SK-N-SH treated with all-trans-retinoic acid at 6 μM for 48 hours (cell line): ENCODE data around the gene TMEM185A.

ENCODE experiments used
- ARNTL ChIP-seq: fragments of 450-650 bp; formaldehyde crosslinking; IDR thresholded peaks from 2 replicates; pipeline ENCODE4 v1.5.0; 2020; ENCODE audit warnings: low read depth, mild to moderate bottlenecking, moderate library complexity, borderline replicate concordance
- CSDC2 ChIP-seq: fragments of 250-450 bp; sonication (Bioruptor Pico); IDR thresholded peaks from 2 replicates; pipeline ENCODE4 v1.5.0; 2020; ENCODE audit warnings: mild to moderate bottlenecking, moderate library complexity
- ESRRG ChIP-seq: fragments of 250-450 bp; sonication (Bioruptor Pico); IDR thresholded peaks from 2 replicates; pipeline ENCODE4 v1.6.1; 2021; ENCODE audit warnings: mild to moderate bottlenecking
- ZNF565 ChIP-seq: fragments of 450-650 bp; formaldehyde crosslinking; conservative IDR thresholded peaks from 2 replicates; pipeline ENCODE4 v1.5.0; 2020; ENCODE audit warnings: low read depth, mild to moderate bottlenecking, moderate library complexity

DNA sequence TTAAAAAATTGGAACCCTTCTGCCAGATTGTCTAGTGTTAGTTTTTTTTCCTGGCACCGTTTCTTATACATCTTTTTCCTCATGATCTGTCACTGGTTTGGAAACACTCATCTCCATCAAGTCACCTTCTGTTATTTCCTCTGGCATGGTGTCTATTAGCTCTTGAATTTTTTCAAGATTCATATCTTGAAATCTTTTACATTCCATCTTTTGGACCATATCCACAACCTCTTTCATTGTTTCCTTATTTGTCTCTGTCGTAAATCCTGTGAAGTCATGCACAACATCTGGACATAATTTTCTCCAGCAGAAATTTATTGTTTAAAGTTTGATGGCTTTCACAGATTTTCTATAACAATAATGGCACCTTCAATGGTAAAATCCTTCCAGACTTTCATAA, 10.2 kb upstream of the TMEM185A start:
- TF ChIP-seq ESRRG (CRISPR knock-in tag) (no peak), CSDC2 (no peak), ZNF565 (CRISPR knock-in tag) (no peak), ARNTL (no peak)
